WTC11 (cell line): ENCODE data around the gene FAM217A. TPM values are rescaled to one million over a fixed set of nuclear protein-coding genes. Genes with fewer than 3 reads are reported as not detected.
"Not testable (repeated sequence)": the region's sequence is repeated elsewhere in the genome, so short reads cannot be mapped to it uniquely, and the experiment has no call there.

ENCODE experiments used
- ATAC-seq: fragments of 200-7000 bp; cut with Tn5 transposase; 2 replicates; pipeline ENCODE4 v1.10.0; 2021; ENCODE audit warnings: mild to moderate bottlenecking, moderate library complexity
- CTCF ChIA-PET: fragments of 300-600 bp; sonication (Branson Sonifier 250); formaldehyde crosslinking; loops from one replicate; lab custom pipeline; 2021; ENCODE audit warnings: antibody characterized with exemption; lab: Charles Lee
- POLR2A ChIA-PET: fragments of 350-600 bp; sonication (Branson Sonifier 250); formaldehyde crosslinking; loops from one replicate; lab custom pipeline; 2021; ENCODE audit warnings: antibody characterized with exemption; lab: Charles Lee
- DNase-seq: peaks from one replicate; pipeline ENCODE4 v3.0.0; 2021; ENCODE audit warnings: low spot score
- H3K27ac Mint-ChIP-seq: 2 replicates; pipeline ENCODE4 v1.8.0; 2021; ENCODE audit warnings: mixed read lengths
- H3K27me3 Mint-ChIP-seq: 2 replicates; pipeline ENCODE4 v1.8.0; 2021; ENCODE audit warnings: low read depth, mild to moderate bottlenecking, moderate library complexity, mixed read lengths
- H3K36me3 Mint-ChIP-seq: 2 replicates; pipeline ENCODE4 v1.8.0; 2021; ENCODE audit warnings: mixed read lengths
- H3K4me1 Mint-ChIP-seq: 2 replicates; pipeline ENCODE4 v1.8.0; 2022; ENCODE audit warnings: mixed read lengths
- H3K4me3 Mint-ChIP-seq: 2 replicates; pipeline ENCODE4 v1.8.0; 2021; ENCODE audit warnings: mild to moderate bottlenecking, moderate library complexity, mixed read lengths
- H3K9me3 Mint-ChIP-seq: 2 replicates; pipeline ENCODE4 v1.8.0; 2021; ENCODE audit warnings: mixed read lengths
- AFF4 ChIP-seq: sonication (generic); formaldehyde crosslinking; IDR thresholded peaks from 2 replicates; pipeline ENCODE4 v1.8.1; 2023; ENCODE audit warnings: mild to moderate bottlenecking, missing genetic modification reagents, borderline replicate concordance
- FOXJ3 ChIP-seq: sonication (generic); formaldehyde crosslinking; IDR thresholded peaks from 2 replicates; pipeline ENCODE4 v1.9.0; 2021; ENCODE audit warnings: missing genetic modification reagents, mild to moderate bottlenecking, borderline replicate concordance
- GABPB1 ChIP-seq: sonication (generic); formaldehyde crosslinking; IDR thresholded peaks from 2 replicates; pipeline ENCODE4 v1.8.1; 2023; ENCODE audit warnings: mild to moderate bottlenecking, missing genetic modification reagents
- GRHL2 ChIP-seq: fragments of 250-450 bp; sonication (Bioruptor Pico); IDR thresholded peaks from 2 replicates; pipeline ENCODE4 v1.8.0; 2022; ENCODE audit warnings: mild to moderate bottlenecking, moderate library complexity; ENCODE audit not compliant: insufficient replicate concordance, severe bottlenecking
- IRF1 ChIP-seq: sonication (generic); formaldehyde crosslinking; IDR thresholded peaks from 2 replicates; pipeline ENCODE4 v1.8.0; 2023; ENCODE audit warnings: missing genetic modification reagents
- NR1H2 ChIP-seq: sonication (generic); formaldehyde crosslinking; IDR thresholded peaks from 2 replicates; pipeline ENCODE4 v1.9.0; 2021; ENCODE audit warnings: mild to moderate bottlenecking, moderate library complexity, missing genetic modification reagents
- PRRX2 ChIP-seq: fragments of 250-450 bp; sonication (Bioruptor Pico); IDR thresholded peaks from 2 replicates; pipeline ENCODE4 v1.8.0; 2021; ENCODE audit warnings: mild to moderate bottlenecking
- RELA ChIP-seq: sonication (generic); formaldehyde crosslinking; IDR thresholded peaks from 2 replicates; pipeline ENCODE4 v1.8.1; 2022; ENCODE audit warnings: missing genetic modification reagents, mild to moderate bottlenecking, borderline replicate concordance
- ZNF317 ChIP-seq: sonication (generic); formaldehyde crosslinking; IDR thresholded peaks from 2 replicates; pipeline ENCODE4 v1.8.1; 2023; ENCODE audit warnings: low read depth, mild to moderate bottlenecking, moderate library complexity, missing genetic modification reagents, borderline replicate concordance
- total RNA-seq: library from RNA; stranded (reverse); gene quantifications from 3 replicates; pipeline ENCODE4 v1.2.3, GENCODE V29; 2021
- TF ChIP-seq, protein P1 (sequence below): sonication (generic); formaldehyde crosslinking; IDR thresholded peaks from 2 replicates; pipeline ENCODE4 v1.8.1; 2022; ENCODE audit warnings: low read depth, mild to moderate bottlenecking, moderate library complexity, missing genetic modification reagents, borderline replicate concordance
- TF ChIP-seq, protein P2 (sequence below): fragments of 250-450 bp; sonication (Bioruptor Pico); IDR thresholded peaks from 2 replicates; pipeline ENCODE4 v1.9.0; 2021; ENCODE audit warnings: mild to moderate bottlenecking
- TF ChIP-seq, protein P3 (sequence below): sonication (generic); formaldehyde crosslinking; IDR thresholded peaks from 2 replicates; pipeline ENCODE4 v1.8.0; 2022; ENCODE audit warnings: mild to moderate bottlenecking, missing genetic modification reagents

FAM217A gene
- total RNA-seq, 1 experiment from 2014 or later, result not detected

DNA sequence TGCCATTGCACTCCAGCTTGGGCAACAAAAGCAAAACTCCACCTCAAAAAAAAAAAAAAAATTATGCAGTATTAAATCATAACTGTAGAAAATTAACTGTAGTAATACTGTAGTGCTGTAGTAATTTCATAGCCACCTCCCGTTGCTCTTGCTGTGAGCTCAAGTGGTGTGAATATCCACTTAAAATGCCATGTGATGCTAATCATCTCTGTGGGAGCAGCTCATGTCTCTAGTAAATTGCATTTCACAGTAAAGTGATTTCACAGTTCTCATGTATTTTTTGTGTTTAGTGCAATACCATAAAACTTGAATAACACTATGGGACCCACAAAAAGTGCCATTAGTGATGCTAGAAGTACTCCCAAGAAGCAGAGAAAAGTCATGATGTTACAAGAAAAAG is 14.4 kb upstream of the FAM217A start:
- H3K9me3 Mint-ChIP-seq, result peaks cover 5% of the 10 kb centered on the region; the same call in 1 of the 2 replicates
- ChIA-PET CTCF (no interaction called here), POLR2A (no interaction called here)
- no peak overlapping the region for H3K27ac Mint-ChIP-seq
- H3K36me3 Mint-ChIP-seq, result no peaks in the 10 kb centered on the region
- ATAC-seq, result no peak
- H3K4me3 Mint-ChIP-seq, result no peak overlapping the region
- TF ChIP-seq FOXJ3 (CRISPR knock-in tag), result no peak
- H3K27me3 Mint-ChIP-seq, result no peaks in the 10 kb centered on the region
- no peaks in the 10 kb centered on the region for H3K4me1 Mint-ChIP-seq
- DNase-seq, result no peak

- H3K36me3 Mint-ChIP-seq, result no peaks in the 10 kb centered on the region
- ATAC-seq, result no peak
- H3K4me1 Mint-ChIP-seq, result no peaks in the 10 kb centered on the region
- DNase-seq, result no peak
- ChIA-PET POLR2A (no interaction called here), CTCF (no interaction called here)
- H3K27me3 Mint-ChIP-seq, result no peaks in the 10 kb centered on the region
- H3K4me3 Mint-ChIP-seq, result no peak overlapping the region
- peaks cover 5% of the 10 kb centered on the region; the same call in 1 of the 2 replicates for H3K9me3 Mint-ChIP-seq
- H3K27ac Mint-ChIP-seq, result no peak overlapping the region
- TF ChIP-seq, protein P1, sequence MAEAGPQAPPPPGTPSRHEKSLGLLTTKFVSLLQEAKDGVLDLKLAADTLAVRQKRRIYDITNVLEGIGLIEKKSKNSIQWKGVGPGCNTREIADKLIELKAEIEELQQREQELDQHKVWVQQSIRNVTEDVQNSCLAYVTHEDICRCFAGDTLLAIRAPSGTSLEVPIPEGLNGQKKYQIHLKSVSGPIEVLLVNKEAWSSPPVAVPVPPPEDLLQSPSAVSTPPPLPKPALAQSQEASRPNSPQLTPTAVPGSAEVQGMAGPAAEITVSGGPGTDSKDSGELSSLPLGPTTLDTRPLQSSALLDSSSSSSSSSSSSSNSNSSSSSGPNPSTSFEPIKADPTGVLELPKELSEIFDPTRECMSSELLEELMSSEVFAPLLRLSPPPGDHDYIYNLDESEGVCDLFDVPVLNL (CRISPR knock-in tag), result no peak
- TF ChIP-seq, protein P2, sequence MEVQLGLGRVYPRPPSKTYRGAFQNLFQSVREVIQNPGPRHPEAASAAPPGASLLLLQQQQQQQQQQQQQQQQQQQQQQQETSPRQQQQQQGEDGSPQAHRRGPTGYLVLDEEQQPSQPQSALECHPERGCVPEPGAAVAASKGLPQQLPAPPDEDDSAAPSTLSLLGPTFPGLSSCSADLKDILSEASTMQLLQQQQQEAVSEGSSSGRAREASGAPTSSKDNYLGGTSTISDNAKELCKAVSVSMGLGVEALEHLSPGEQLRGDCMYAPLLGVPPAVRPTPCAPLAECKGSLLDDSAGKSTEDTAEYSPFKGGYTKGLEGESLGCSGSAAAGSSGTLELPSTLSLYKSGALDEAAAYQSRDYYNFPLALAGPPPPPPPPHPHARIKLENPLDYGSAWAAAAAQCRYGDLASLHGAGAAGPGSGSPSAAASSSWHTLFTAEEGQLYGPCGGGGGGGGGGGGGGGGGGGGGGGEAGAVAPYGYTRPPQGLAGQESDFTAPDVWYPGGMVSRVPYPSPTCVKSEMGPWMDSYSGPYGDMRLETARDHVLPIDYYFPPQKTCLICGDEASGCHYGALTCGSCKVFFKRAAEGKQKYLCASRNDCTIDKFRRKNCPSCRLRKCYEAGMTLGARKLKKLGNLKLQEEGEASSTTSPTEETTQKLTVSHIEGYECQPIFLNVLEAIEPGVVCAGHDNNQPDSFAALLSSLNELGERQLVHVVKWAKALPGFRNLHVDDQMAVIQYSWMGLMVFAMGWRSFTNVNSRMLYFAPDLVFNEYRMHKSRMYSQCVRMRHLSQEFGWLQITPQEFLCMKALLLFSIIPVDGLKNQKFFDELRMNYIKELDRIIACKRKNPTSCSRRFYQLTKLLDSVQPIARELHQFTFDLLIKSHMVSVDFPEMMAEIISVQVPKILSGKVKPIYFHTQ (CRISPR knock-in tag), result no peak
- no peak for TF ChIP-seq GRHL2
- no peak for TF ChIP-seq NR1H2 (CRISPR knock-in tag)
- TF ChIP-seq, protein P3, sequence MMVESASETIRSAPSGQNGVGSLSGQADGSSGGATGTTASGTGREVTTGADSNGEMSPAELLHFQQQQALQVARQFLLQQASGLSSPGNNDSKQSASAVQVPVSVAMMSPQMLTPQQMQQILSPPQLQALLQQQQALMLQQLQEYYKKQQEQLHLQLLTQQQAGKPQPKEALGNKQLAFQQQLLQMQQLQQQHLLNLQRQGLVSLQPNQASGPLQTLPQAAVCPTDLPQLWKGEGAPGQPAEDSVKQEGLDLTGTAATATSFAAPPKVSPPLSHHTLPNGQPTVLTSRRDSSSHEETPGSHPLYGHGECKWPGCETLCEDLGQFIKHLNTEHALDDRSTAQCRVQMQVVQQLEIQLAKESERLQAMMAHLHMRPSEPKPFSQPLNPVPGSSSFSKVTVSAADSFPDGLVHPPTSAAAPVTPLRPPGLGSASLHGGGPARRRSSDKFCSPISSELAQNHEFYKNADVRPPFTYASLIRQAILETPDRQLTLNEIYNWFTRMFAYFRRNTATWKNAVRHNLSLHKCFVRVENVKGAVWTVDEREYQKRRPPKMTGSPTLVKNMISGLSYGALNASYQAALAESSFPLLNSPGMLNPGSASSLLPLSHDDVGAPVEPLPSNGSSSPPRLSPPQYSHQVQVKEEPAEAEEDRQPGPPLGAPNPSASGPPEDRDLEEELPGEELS (CRISPR knock-in tag), result no peak
- no peak for TF ChIP-seq IRF1 (CRISPR knock-in tag)
- TF ChIP-seq GABPB1 (CRISPR knock-in tag), result no peak
- TF ChIP-seq RELA (CRISPR knock-in tag), result no peak
- no peak for TF ChIP-seq ZNF317 (CRISPR knock-in tag)
- no peak for TF ChIP-seq AFF4 (CRISPR knock-in tag)
- TF ChIP-seq PRRX2, result no peak
Measured at GRCh38 chr6:4091941-4092340, 13.0 kb upstream of the FAM217A start.

DNA sequence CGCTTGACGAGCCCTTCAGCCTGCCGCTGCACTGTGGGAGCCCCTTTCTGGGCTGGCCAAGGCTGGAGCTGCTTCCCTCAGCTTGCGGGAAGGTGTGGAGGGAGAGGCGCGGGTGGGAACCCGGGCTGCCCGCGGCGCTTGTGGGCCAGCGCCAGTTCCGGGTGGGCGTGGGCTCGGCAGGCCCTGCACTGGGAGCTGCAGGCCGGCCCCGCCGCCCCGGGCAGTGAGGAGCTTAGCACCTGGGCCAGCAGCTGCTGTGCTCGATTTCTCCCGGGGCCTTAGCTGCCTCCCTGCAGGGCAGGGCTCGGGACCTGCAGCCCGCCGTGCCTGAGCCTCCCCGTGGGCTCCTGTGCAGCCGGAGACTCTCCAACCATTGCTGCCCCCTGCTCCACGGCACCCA is 11.1 kb upstream of the FAM217A start:
- H3K27ac Mint-ChIP-seq, DNase-seq, H3K36me3 Mint-ChIP-seq, H3K4me1 Mint-ChIP-seq, H3K4me3 Mint-ChIP-seq, ATAC-seq, H3K27me3 Mint-ChIP-seq, POLR2A ChIA-PET, H3K9me3 Mint-ChIP-seq, CTCF ChIA-PET: not testable (repeated sequence)
